Endodermal cell (in vitro differentiated cells): ENCODE data around the gene OARD1. TPM values are rescaled to one million over a fixed set of nuclear protein-coding genes. Genes with fewer than 3 reads are reported as not detected.

ENCODE experiments used
- DNase-seq: peaks from one replicate; pipeline ENCODE4 v3.0.0-alpha.2; 2017
- H3K27ac ChIP-seq: 2 replicates; pipeline ENCODE4 v1.5.1; 2013; ENCODE audit warnings: mild to moderate bottlenecking, low read depth, low read length, moderate library complexity
- H3K27me3 ChIP-seq: 2 replicates; pipeline ENCODE4 v1.6.1; 2013; ENCODE audit warnings: mild to moderate bottlenecking, low read length, moderate library complexity; ENCODE audit not compliant: insufficient read depth, control insufficient read depth, poor library complexity, severe bottlenecking
- H3K36me3 ChIP-seq: 2 replicates; pipeline ENCODE4 v1.7.0; 2013; ENCODE audit warnings: mild to moderate bottlenecking, low read length, moderate library complexity; ENCODE audit not compliant: control insufficient read depth, insufficient read depth
- H3K4me1 ChIP-seq: one replicate; pipeline ENCODE4 v1.7.0; 2013; ENCODE audit warnings: low read length; ENCODE audit not compliant: control insufficient read depth, insufficient read depth
- H3K4me3 ChIP-seq: 2 replicates; pipeline ENCODE4 v1.5.1; 2013; ENCODE audit warnings: mild to moderate bottlenecking, low read length, moderate library complexity
- H3K9ac ChIP-seq: 2 replicates; pipeline ENCODE4 v1.6.1; 2013; ENCODE audit warnings: mild to moderate bottlenecking, low read length, moderate library complexity; ENCODE audit not compliant: poor library complexity, severe bottlenecking; ENCODE audit errors: extremely low read depth
- H3K9me3 ChIP-seq: 2 replicates; pipeline ENCODE4 v1.6.1; 2013; ENCODE audit warnings: mild to moderate bottlenecking, low read length, moderate library complexity; ENCODE audit not compliant: control insufficient read depth
- H3K27ac Mint-ChIP-seq: 2 replicates; pipeline ENCODE4 v1.8.0; 2020; ENCODE audit warnings: mixed read lengths
- H3K27me3 Mint-ChIP-seq: 2 replicates; pipeline ENCODE4 v1.8.0; 2021; ENCODE audit warnings: mild to moderate bottlenecking, mixed read lengths; ENCODE audit not compliant: insufficient read depth
- H3K36me3 Mint-ChIP-seq: 2 replicates; pipeline ENCODE4 v1.8.0; 2020; ENCODE audit warnings: low read depth, mixed read lengths
- H3K4me1 Mint-ChIP-seq: 2 replicates; pipeline ENCODE4 v1.8.0; 2020; ENCODE audit warnings: mixed read lengths
- H3K4me3 Mint-ChIP-seq: 2 replicates; pipeline ENCODE4 v1.8.0; 2020; ENCODE audit warnings: mild to moderate bottlenecking, moderate library complexity, mixed read lengths
- H3K9me3 Mint-ChIP-seq: 2 replicates; pipeline ENCODE4 v1.8.0; 2020; ENCODE audit warnings: mild to moderate bottlenecking, mixed read lengths
- CTCF ChIP-seq: fragments of 200-600 bp; sonication (generic); conservative IDR thresholded peaks from 2 replicates; pipeline ENCODE4 v1.5.0; 2021; ENCODE audit warnings: antibody characterized with exemption, mild to moderate bottlenecking
- WGBS, 2 experiments: methylation state at CpG; one replicate each; pipeline versions ENCODE4 v1.1.5 to v1.1.7; 2013; ENCODE audit warnings: missing lambda C conversion rate in 2 of 2, mixed read lengths in 1 of 2; ENCODE audit not compliant: insufficient coverage in 1 of 2, insufficient read length in 1 of 2; 5-methylcytosine and 5-hydroxymethylcytosine counted together
- total RNA-seq, 2 donors: library from RNA; stranded (reverse); fragmentation: NEBNext Ultra II Directional in 1 of 2; extraction: Animal tissue kit (Norgen Biotek cat#: 25700) in 1 of 2; gene quantifications; 2 replicates in 1 of 2; 3 replicates in 1 of 2; pipeline ENCODE4 v1.2.1, GENCODE V29; 2021

The OARD1 gene
- total RNA-seq, 2 donors from 2014 or later: 33.8 to 40.7 TPM

GRCh38 chr6:41064841-41065240 lies 7.3 kb downstream of the OARD1 start:
- H3K27ac ChIP-seq: no peak overlapping the region
- H3K27me3 ChIP-seq: no peaks in the 10 kb centered on the region
- Mint-ChIP-seq H3K4me1 (peaks cover 51% of the 10 kb centered on the region), H3K27me3 (no peaks in the 10 kb centered on the region), H3K36me3 (peaks cover 24% of the 10 kb centered on the region), H3K9me3 (no peaks in the 10 kb centered on the region), H3K27ac (peak overlapping the region; percentile 9), H3K4me3 (no peak overlapping the region)
- no peaks in the 10 kb centered on the region for H3K9me3 ChIP-seq
- H3K4me3 ChIP-seq: peak overlapping the region; percentile 2
- TF ChIP-seq CTCF: no peak
- peaks cover 20% of the 10 kb centered on the region for H3K4me1 ChIP-seq
- DNase-seq: no peak
- WGBS, 2 experiments: 86 to 95% methylated on average over 4 to 5 of the region's 5 CpGs
- H3K9ac ChIP-seq: no peak overlapping the region
- peaks cover 22% of the 10 kb centered on the region for H3K36me3 ChIP-seq

- 91 to 94% methylated on average over 2 of the region's 2 CpGs for WGBS, 2 experiments
- H3K27ac ChIP-seq: no peak overlapping the region
- DNase-seq: no peak
- TF ChIP-seq CTCF: no peak
- no peaks in the 10 kb centered on the region for H3K9me3 Mint-ChIP-seq
- H3K4me3 ChIP-seq: no peak overlapping the region
- no peak overlapping the region for H3K9ac ChIP-seq
- no peaks in the 10 kb centered on the region for H3K27me3 Mint-ChIP-seq
- peaks cover 20% of the 10 kb centered on the region for H3K4me1 ChIP-seq
- no peaks in the 10 kb centered on the region for H3K27me3 ChIP-seq
- H3K27ac Mint-ChIP-seq: no peak overlapping the region
- H3K36me3 ChIP-seq: peaks cover 18% of the 10 kb centered on the region
- H3K4me3 Mint-ChIP-seq: no peak overlapping the region
- H3K9me3 ChIP-seq: no peaks in the 10 kb centered on the region
- peaks cover 24% of the 10 kb centered on the region for H3K36me3 Mint-ChIP-seq
- peaks cover 57% of the 10 kb centered on the region for H3K4me1 Mint-ChIP-seq
Measured at GRCh38 chr6:41063884-41064285, 8.3 kb downstream of the OARD1 start.

GRCh38 chr6:41062056-41062455 lies 10.1 kb downstream of the OARD1 start:
- H3K27me3 Mint-ChIP-seq: no peaks in the 10 kb centered on the region
- Histone ChIP-seq H3K4me3 (no peak overlapping the region), H3K36me3 (peaks cover 1% of the 10 kb centered on the region), H3K9me3 (no peaks in the 10 kb centered on the region), H3K4me1 (peaks cover 22% of the 10 kb centered on the region), H3K27ac (no peak overlapping the region), H3K27me3 (no peaks in the 10 kb centered on the region), H3K9ac (no peak overlapping the region)
- peaks cover 17% of the 10 kb centered on the region for H3K36me3 Mint-ChIP-seq
- DNase-seq: no peak
- 91 to 100% methylated on average over 1 of the region's 1 CpG for WGBS, 2 experiments
- H3K9me3 Mint-ChIP-seq: no peaks in the 10 kb centered on the region
- no peak overlapping the region for H3K27ac Mint-ChIP-seq
- peaks cover 67% of the 10 kb centered on the region for H3K4me1 Mint-ChIP-seq
- no peak for TF ChIP-seq CTCF
- H3K4me3 Mint-ChIP-seq: no peak overlapping the region
